Pons (tissue), 1 donor: Measurements from ENCODE around the gene PTPRD.
"Not testable (repeated sequence)": the region's sequence is repeated elsewhere in the genome, so short reads cannot be mapped to it uniquely, and the experiment has no call there.

Experiments used
- DNase-seq: peaks from one replicate; pipeline ENCODE4 v3.0.0-alpha.2; 2016; ENCODE audit warnings: low spot score

Gene PTPRD

GRCh38 chr9:9963841-9964240, 649.0 kb downstream of the PTPRD start:
- DNase-seq, result no peak

DNA sequence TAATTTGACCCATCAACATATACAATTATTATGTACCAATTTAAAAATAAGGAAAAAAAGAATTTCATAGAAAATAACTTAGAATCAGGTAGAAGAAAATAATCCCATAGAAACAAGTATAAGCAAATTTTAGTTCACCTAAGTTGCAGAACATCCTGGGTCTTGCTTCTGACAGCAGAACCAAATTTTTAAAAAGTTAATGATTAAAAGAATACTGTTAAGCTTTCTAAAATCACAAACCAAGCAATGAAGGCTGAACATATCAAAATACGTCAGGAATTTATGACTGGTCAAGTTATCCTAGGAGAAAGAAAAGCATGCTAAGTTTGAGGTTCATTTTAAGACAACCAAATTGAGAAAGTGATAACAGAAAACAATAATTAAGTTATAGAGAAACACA, 650.9 kb downstream of the PTPRD start:
- no peak for DNase-seq

DNA sequence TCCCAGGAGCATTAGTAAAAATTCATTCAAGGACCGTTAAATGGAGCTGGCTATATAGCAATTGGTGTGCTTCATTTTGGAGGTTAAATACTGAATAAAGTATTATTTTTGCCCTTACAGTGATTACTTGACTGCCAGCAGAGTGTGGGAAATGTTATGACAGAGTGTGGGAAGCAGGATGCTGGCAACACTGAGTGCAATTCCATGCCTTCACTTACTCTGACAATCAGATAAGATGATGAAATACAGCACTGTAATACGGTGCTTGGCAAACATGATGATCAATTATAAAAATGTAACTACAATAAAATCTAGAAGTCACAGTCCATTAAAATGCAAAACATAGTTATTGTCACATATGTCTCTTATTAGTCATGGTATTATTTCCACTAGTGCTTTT, 651.3 kb downstream of the PTPRD start:
- DNase-seq, result no peak

DNA sequence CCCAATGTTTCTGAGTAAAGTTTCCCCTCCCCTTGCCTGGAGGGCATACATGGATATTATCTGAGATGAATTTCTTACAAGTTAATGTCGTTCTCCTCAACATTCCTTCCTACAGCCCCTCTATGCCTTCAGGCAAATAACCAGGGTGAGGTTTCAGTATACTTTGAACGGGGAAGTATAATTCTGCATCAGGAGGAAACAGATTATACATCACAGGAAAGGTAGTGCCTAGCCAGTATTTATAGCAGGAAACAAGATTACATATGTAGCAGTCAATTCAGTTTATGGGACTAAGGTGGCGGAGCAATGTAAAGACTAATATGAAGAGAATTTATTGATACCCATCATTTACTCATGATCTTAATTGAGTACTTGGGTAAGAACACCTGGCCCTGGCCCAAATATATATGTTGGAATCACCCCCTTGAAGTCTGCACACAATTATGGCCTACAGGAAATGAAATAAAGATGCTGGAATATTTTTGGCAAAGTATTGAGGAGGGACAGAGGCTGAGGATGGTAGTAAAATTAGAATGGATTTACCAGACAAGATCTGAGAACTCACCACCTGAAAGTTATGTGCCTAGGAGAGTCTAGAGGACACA, 661.1 kb downstream of the PTPRD start:
- DNase-seq, result no peak

DNA sequence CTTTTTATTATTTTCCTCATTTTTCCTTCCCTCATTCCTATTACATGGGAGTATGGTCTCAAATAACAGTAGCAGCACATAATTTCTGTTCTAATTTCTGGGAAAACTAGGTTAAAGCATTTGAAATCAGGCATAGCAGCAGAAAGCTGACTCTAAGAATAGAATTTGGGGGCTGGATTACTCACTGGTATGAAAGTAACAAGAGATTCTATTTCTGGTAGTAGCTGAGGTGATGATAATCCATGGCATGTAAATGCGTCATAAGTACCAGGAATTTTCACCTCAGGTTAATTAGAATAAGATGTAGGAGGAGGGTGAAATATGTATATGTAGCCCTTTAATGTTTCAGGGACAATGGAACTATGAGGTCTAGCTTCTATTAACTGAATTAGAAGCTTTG, 662.0 kb downstream of the PTPRD start:
- DNase-seq, result no peak

GRCh38 chr9:9949978-9950377, 662.8 kb downstream of the PTPRD start:
- DNase-seq, result no peak

DNA sequence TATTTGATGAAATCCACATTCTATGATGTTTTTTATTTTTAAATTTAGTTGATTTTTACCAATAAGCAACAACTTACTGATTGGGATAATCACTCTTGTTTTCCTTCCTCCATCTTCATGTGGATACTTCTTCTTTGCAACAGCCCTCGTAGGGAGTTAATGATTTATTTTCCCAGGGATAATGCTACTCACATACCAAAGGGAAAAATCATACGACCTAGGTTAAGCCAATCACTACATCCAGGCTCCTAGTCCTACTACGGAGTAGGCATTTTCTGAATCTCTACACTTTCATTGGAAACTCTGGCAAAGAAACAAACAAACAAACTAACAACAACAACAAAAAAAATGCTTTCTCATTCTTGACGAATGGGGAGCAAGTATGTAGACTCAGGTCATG, 663.4 kb downstream of the PTPRD start:
- DNase-seq, result no peak

- no peak for DNase-seq
Measured at GRCh38 chr9:9945966-9946365, 666.8 kb downstream of the PTPRD start.

GRCh38 chr9:9942764-9943424, 669.9 kb downstream of the PTPRD start:
- DNase-seq, result peak; percentile 70

DNA sequence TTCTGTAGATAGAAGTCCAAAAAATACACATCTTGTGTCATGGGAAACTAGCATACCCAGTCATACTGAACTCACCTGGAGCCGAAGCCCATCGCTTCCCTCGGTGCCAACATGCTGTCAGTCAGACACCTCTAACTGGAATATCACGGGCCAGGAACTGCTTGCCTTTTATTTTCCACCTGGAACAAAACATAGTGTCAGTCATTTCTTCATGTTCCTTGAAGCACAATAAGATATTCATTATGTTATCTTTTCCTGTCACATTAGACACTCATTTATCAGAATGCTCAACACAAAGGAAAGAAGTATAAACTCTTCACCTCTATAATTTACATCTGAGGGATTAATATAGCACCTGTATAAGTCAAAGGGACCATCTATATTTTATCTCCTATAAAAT, 674.4 kb downstream of the PTPRD start:
- no peak for DNase-seq

DNA sequence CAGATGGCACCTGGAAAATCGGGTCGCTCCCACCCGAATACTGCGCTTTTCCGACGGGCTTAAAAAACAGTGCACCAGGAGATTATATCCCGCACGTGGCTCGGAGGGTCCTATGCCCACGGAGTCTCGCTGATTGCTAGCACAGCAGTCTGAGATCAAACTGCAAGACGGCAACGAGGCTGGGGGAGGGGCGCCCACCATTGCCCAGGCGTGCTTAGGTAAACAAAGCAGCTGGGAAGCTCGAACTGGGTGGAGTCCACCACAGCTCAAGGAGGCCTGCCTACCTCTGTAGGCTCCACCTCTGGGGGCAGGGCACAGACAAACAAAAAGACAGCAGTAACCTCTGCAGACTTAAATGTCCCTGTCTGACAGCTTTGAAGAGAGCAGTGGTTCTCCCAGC, 681.3 kb downstream of the PTPRD start:
- DNase-seq, result not testable (repeated sequence)

GRCh38 chr9:9924376-9924775, 688.4 kb downstream of the PTPRD start:
- no peak for DNase-seq

- no peak for DNase-seq
Measured at GRCh38 chr9:9921805-9922204, 691.0 kb downstream of the PTPRD start.

- DNase-seq, result no peak
Measured at GRCh38 chr9:9920425-9921060, 692.3 kb downstream of the PTPRD start.

GRCh38 chr9:9919174-9919775, 693.5 kb downstream of the PTPRD start:
- no peak for DNase-seq

DNA sequence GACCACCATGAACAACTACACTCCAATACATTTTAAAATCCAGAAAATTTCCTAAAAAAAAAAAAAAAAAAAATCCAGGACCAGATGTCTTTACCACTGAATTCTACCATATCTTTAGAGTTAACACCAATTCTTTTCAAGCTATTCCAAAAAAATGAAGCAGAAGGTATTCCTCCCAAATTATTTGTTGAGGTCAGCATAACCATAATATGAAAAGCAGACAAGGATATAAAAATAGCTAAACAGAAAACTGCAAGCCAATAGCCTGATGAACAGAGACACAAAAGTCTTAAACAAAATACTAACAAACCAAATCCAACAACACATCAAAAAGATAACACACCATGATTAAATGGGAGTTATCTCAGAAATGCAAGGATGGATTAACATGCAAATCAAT, 695.4 kb downstream of the PTPRD start:
- DNase-seq, result no peak

- DNase-seq, result no peak
Measured at GRCh38 chr9:9914174-9914573, 698.6 kb downstream of the PTPRD start.

DNA sequence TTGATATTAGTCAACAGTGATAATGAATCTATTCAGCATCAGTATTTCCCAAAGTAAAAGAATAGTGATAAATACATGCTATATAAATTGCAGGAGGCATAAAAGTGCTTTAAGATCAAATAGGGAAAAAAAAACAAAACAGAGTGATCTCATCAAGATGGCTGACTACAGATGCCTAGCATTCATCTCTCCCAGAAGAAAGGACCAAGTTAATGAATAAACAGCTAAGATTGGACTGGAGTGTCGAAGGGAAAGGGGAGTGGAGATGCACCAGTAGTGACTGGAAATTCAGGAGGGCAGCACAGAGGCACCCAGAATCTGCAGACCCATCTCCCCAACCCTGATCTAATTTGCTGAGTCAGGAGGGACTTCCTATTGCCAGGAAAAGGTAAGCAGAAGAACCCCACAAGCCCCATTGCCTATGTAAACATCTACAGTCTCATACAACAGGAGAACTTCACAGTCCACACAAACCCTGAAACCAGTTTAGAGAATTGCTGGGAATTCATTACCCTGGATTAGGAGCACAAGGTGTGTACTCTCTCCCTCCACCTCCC, 699.4 kb downstream of the PTPRD start:
- DNase-seq, result no peak

DNA sequence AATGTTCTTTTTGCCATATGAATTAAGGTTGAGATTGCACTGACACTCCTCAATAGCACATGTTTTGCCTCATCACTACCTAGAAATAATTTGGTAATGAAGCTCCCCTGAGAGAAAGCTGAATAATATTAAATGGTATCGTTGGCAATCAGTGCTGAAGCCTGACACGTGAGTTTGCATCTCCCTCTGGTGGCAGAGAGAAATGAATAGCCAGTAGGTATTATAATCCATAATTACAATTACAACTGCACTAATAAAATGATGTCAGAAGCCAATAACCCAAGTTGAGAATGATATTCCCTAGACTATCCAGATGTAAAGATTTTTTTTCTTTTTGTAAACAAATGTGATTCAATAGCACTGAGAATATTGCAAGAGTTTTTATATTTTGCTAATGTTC, 700.3 kb downstream of the PTPRD start:
- no peak for DNase-seq

- DNase-seq, result no peak
Measured at GRCh38 chr9:9905736-9906135, 707.1 kb downstream of the PTPRD start.

DNA sequence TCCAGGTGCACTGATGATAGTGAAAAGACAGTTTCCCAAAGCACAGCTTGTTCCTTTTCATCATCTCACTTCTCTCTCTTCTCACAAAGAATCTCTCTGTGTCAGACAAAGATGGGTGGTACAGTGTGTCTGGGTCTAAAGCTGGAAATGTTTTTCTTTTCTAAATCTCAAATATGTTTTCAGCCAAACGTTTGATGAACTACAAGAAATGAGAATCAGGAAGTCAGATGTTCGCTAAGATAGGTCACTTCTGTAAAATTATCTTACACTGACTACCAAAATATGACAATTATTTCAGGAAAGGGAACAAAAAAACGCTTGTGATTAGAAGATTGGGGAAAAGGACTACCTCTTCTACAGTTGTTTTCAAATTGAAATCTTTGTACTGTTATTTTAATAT, 708.8 kb downstream of the PTPRD start:
- no peak for DNase-seq

- no peak for DNase-seq
Measured at GRCh38 chr9:9901624-9902023, 711.2 kb downstream of the PTPRD start.

DNA sequence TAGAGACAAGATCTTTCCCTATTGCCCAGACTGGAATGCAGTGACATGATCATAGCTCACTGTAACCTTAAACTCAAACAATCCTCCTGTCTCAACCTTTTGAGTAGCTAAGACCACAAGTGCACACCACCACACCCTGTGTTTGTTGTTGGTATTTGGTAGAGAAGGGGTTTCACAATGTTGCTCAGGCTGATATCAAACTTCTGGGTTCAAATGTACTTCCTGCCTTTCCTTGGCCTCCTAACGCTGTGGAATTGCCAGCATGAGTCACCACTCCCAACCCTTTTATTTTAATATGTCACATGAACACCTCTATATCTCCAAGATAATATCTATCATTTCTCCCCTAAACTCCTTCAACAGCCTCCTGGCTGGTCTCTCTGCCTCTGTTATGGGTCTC, 719.0 kb downstream of the PTPRD start:
- DNase-seq, result no peak
